Neural crest cell (in vitro differentiated cells): ENCODE data around the gene PTPRM. TPM values are rescaled to one million over a fixed set of nuclear protein-coding genes. Genes with fewer than 3 reads are reported as not detected.

Source experiments
- DNase-seq: peaks from one replicate; pipeline ENCODE4 v3.0.0; 2021; ENCODE audit warnings: low read depth, mixed read lengths, low spot score
- H3K27ac Mint-ChIP-seq: one replicate; pipeline ENCODE4 v1.8.0; 2021; ENCODE audit warnings: mild to moderate bottlenecking, mixed read lengths; ENCODE audit not compliant: unreplicated experiment
- H3K27me3 Mint-ChIP-seq: 2 replicates; pipeline ENCODE4 v1.8.0; 2021; ENCODE audit warnings: low read depth, mild to moderate bottlenecking, mixed read lengths
- H3K36me3 Mint-ChIP-seq: 2 replicates; pipeline ENCODE4 v1.8.0; 2021; ENCODE audit warnings: low read depth, mild to moderate bottlenecking, mixed read lengths
- H3K4me1 Mint-ChIP-seq: 2 replicates; pipeline ENCODE4 v1.8.0; 2021; ENCODE audit warnings: mixed read lengths
- H3K4me3 Mint-ChIP-seq: one replicate; pipeline ENCODE4 v1.8.0; 2021; ENCODE audit warnings: mild to moderate bottlenecking, mixed read lengths
- H3K9me3 Mint-ChIP-seq: 2 replicates; pipeline ENCODE4 v1.8.0; 2021; ENCODE audit warnings: mixed read lengths
- CTCF ChIP-seq: fragments of 200-600 bp; sonication (generic); conservative IDR thresholded peaks from 2 replicates; pipeline ENCODE4 v1.5.0; 2021; ENCODE audit warnings: antibody characterized with exemption, mild to moderate bottlenecking
- total RNA-seq: library from RNA; stranded (reverse); gene quantifications from 2 replicates; pipeline ENCODE4 v1.2.1, GENCODE V29; 2021

Gene PTPRM
- total RNA-seq, 1 donor from 2014 or later = 7.7 TPM

GRCh38 chr18:8249811-8250210 is 682.7 kb downstream of the PTPRM start:
- no peak for TF ChIP-seq CTCF
- Mint-ChIP-seq H3K4me1 (peaks cover 42% of the 10 kb centered on the region), H3K36me3 (no peaks in the 10 kb centered on the region), H3K4me3 (no peak overlapping the region), H3K27me3 (no peaks in the 10 kb centered on the region), H3K9me3 (no peaks in the 10 kb centered on the region), H3K27ac (no peak overlapping the region)
- DNase-seq = no peak

DNA sequence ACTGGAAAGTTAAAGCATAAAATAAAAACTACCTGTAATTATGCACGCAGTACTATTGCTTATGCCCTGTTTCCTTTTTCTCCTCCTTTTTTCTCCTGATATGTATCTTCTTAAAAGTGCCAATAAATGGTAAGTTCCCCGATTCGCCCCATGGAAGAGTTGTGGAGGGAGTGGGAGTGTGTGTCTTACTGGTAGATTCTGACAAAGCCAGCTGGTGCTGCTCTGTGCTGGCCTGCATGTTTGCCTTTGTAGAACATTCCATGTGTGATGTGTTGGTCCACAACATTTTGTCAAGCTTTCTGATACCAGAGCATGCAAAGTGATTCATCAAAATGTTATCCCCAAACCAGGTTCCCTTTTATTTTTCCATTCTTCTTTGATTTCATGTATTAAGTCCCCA is 685.3 kb downstream of the PTPRM start:
- Mint-ChIP-seq H3K9me3 (no peaks in the 10 kb centered on the region), H3K27me3 (no peaks in the 10 kb centered on the region)

GRCh38 chr18:8253944-8254343 is 686.8 kb downstream of the PTPRM start:
- H3K27me3 Mint-ChIP-seq = no peaks in the 10 kb centered on the region
- no peak overlapping the region for H3K27ac Mint-ChIP-seq
- no peak overlapping the region for H3K4me3 Mint-ChIP-seq
- no peaks in the 10 kb centered on the region for H3K36me3 Mint-ChIP-seq
- no peak for DNase-seq
- H3K4me1 Mint-ChIP-seq = peaks cover 33% of the 10 kb centered on the region
- no peak for TF ChIP-seq CTCF
- no peaks in the 10 kb centered on the region for H3K9me3 Mint-ChIP-seq

More for the DNA sequence above, 685.3 kb downstream of the PTPRM start:
- H3K4me1 Mint-ChIP-seq = peaks cover 40% of the 10 kb centered on the region
- no peak overlapping the region for H3K27ac Mint-ChIP-seq
- no peak for TF ChIP-seq CTCF
- H3K36me3 Mint-ChIP-seq = no peaks in the 10 kb centered on the region
- no peak overlapping the region for H3K4me3 Mint-ChIP-seq
- no peak for DNase-seq

DNA sequence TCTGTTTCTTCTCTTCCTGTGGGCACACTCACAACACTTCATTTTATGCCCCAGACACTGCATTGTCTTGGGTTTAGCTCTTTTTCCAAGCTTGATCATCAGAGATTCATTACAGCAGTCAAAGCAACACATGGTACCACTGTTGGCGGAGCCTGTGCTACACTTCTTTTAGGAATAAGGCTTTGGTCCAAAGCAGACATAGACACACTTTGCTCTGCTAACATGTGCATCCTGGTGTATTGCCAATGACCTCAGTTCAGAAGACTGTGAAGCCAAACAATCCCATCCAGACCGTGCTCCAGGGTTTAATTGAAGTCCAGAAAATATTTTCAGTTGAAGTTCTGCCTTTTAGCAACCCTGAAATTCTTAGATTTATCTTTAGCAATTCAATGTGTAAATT is 687.5 kb downstream of the PTPRM start:
- Mint-ChIP-seq H3K27ac (no peak overlapping the region), H3K36me3 (no peaks in the 10 kb centered on the region), H3K4me3 (no peak overlapping the region), H3K4me1 (peaks cover 32% of the 10 kb centered on the region), H3K27me3 (no peaks in the 10 kb centered on the region), H3K9me3 (no peaks in the 10 kb centered on the region)
- no peak for TF ChIP-seq CTCF
- no peak for DNase-seq

DNA sequence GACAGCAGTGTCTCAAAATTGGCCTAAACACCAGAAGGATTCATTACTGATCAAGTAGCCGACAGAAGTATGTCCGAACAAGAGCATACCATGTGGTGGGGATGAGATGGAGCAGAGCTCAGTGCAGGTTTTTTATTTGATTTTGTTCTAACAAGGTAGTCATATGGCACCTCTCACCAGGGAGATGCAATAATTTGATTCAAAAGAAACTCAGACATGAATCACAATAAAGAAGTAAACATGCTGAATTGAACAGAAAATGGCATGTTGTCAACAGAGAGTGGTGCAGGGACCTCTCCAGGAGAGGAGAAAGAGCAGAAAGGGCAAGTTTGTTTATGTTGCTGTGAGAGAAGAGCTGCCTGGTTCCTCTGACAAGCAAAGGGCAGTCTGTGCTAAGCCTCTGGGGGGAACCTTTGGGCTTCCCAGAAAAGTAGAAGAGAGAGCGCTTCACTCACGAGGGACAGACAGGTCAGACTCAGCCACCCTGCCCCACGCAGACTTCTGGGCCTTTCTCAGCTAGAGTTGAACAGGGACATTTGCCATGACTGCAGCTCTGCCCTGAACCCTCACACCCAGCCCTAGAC is 690.8 kb downstream of the PTPRM start:
- TF ChIP-seq CTCF = no peak
- Mint-ChIP-seq H3K4me1 (peaks cover 50% of the 10 kb centered on the region), H3K4me3 (no peak overlapping the region), H3K27ac (peak overlapping the region; percentile 37), H3K9me3 (no peaks in the 10 kb centered on the region), H3K27me3 (no peaks in the 10 kb centered on the region), H3K36me3 (no peaks in the 10 kb centered on the region)
- DNase-seq = no peak
